Endodermal cell (in vitro differentiated cells): ENCODE measurements around the gene IGSF3. TPM values are rescaled to one million over a fixed set of nuclear protein-coding genes. Genes with fewer than 3 reads are reported as not detected.
"Not testable (repeated sequence)": the region's sequence is repeated elsewhere in the genome, so short reads cannot be mapped to it uniquely, and the experiment has no call there.

Experiments
- DNase-seq: peaks from one replicate; pipeline ENCODE4 v3.0.0-alpha.2; 2017
- H3K27ac ChIP-seq: 2 replicates; pipeline ENCODE4 v1.5.1; 2013; ENCODE audit warnings: mild to moderate bottlenecking, low read depth, low read length, moderate library complexity
- H3K27me3 ChIP-seq: 2 replicates; pipeline ENCODE4 v1.6.1; 2013; ENCODE audit warnings: mild to moderate bottlenecking, low read length, moderate library complexity; ENCODE audit not compliant: insufficient read depth, control insufficient read depth, poor library complexity, severe bottlenecking
- H3K36me3 ChIP-seq: 2 replicates; pipeline ENCODE4 v1.7.0; 2013; ENCODE audit warnings: mild to moderate bottlenecking, low read length, moderate library complexity; ENCODE audit not compliant: control insufficient read depth, insufficient read depth
- H3K4me1 ChIP-seq: one replicate; pipeline ENCODE4 v1.7.0; 2013; ENCODE audit warnings: low read length; ENCODE audit not compliant: control insufficient read depth, insufficient read depth
- H3K4me3 ChIP-seq: 2 replicates; pipeline ENCODE4 v1.5.1; 2013; ENCODE audit warnings: mild to moderate bottlenecking, low read length, moderate library complexity
- H3K9ac ChIP-seq: 2 replicates; pipeline ENCODE4 v1.6.1; 2013; ENCODE audit warnings: mild to moderate bottlenecking, low read length, moderate library complexity; ENCODE audit not compliant: poor library complexity, severe bottlenecking; ENCODE audit errors: extremely low read depth
- H3K9me3 ChIP-seq: 2 replicates; pipeline ENCODE4 v1.6.1; 2013; ENCODE audit warnings: mild to moderate bottlenecking, low read length, moderate library complexity; ENCODE audit not compliant: control insufficient read depth
- H3K27ac Mint-ChIP-seq: 2 replicates; pipeline ENCODE4 v1.8.0; 2020; ENCODE audit warnings: mixed read lengths
- H3K27me3 Mint-ChIP-seq: 2 replicates; pipeline ENCODE4 v1.8.0; 2021; ENCODE audit warnings: mild to moderate bottlenecking, mixed read lengths; ENCODE audit not compliant: insufficient read depth
- H3K36me3 Mint-ChIP-seq: 2 replicates; pipeline ENCODE4 v1.8.0; 2020; ENCODE audit warnings: low read depth, mixed read lengths
- H3K4me1 Mint-ChIP-seq: 2 replicates; pipeline ENCODE4 v1.8.0; 2020; ENCODE audit warnings: mixed read lengths
- H3K4me3 Mint-ChIP-seq: 2 replicates; pipeline ENCODE4 v1.8.0; 2020; ENCODE audit warnings: mild to moderate bottlenecking, moderate library complexity, mixed read lengths
- H3K9me3 Mint-ChIP-seq: 2 replicates; pipeline ENCODE4 v1.8.0; 2020; ENCODE audit warnings: mild to moderate bottlenecking, mixed read lengths
- WGBS, 2 experiments: methylation state at CpG; one replicate each; pipeline versions ENCODE4 v1.1.5 to v1.1.7; 2013; ENCODE audit warnings: missing lambda C conversion rate in 2 of 2, mixed read lengths in 1 of 2; ENCODE audit not compliant: insufficient coverage in 1 of 2, insufficient read length in 1 of 2; 5-methylcytosine and 5-hydroxymethylcytosine counted together
- total RNA-seq, 2 donors: library from RNA; stranded (reverse); fragmentation: NEBNext Ultra II Directional in 1 of 2; extraction: Animal tissue kit (Norgen Biotek cat#: 25700) in 1 of 2; gene quantifications; 2 replicates in 1 of 2; 3 replicates in 1 of 2; pipeline ENCODE4 v1.2.1, GENCODE V29; 2021
- TF ChIP-seq, protein P1 (sequence below): fragments of 200-600 bp; sonication (generic); conservative IDR thresholded peaks from 2 replicates; pipeline ENCODE4 v1.5.0; 2021; ENCODE audit warnings: antibody characterized with exemption, mild to moderate bottlenecking

Gene IGSF3
- total RNA-seq, 2 donors from 2014 or later: 35.0 to 36.7 TPM

DNA sequence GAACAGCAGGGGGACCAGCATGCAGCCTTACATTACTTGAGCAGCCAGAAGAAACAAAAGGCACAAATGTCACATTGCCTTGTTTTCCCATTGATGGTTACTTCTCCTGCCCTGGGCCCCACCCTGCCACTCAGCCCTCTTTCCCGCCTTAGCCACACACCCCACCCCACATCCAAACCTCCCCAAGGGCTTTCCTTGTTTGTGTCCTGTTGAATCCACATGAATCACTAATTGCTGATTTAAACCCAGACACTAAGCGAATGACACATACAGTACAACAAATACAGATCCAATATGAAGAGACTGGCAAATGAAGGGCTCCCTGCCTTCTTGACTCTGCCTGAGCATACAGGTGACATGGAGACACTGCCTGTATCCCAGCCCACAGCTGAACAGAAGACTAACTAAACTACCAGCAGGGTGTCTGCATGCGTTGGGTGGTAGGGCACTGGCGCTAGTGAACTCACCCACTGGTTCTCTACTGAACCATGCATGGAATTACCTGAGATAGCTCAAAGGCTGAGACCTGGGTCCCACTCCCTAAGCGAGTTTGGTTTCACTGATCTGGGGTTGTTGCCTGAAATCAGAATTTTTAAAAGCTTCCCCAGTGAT lies 3.1 kb downstream of the IGSF3 start:
- peaks cover 5% of the 10 kb centered on the region for H3K4me1 ChIP-seq
- no peak overlapping the region for H3K9ac ChIP-seq
- DNase-seq: no peak
- Mint-ChIP-seq H3K27ac (no peak overlapping the region), H3K4me3 (no peak overlapping the region), H3K4me1 (peaks cover 30% of the 10 kb centered on the region), H3K9me3 (peaks cover 2% of the 10 kb centered on the region), H3K36me3 (peaks cover 5% of the 10 kb centered on the region), H3K27me3 (peaks cover 10% of the 10 kb centered on the region)
- no peaks in the 10 kb centered on the region for H3K9me3 ChIP-seq
- peak overlapping the region; percentile 93 for H3K4me3 ChIP-seq
- WGBS, 2 experiments: 93 to 100% methylated on average over 4 to 5 of the region's 5 CpGs
- H3K36me3 ChIP-seq: no peaks in the 10 kb centered on the region
- no peak overlapping the region for H3K27ac ChIP-seq
- H3K27me3 ChIP-seq: peaks cover 10% of the 10 kb centered on the region
- TF ChIP-seq, protein P1, sequence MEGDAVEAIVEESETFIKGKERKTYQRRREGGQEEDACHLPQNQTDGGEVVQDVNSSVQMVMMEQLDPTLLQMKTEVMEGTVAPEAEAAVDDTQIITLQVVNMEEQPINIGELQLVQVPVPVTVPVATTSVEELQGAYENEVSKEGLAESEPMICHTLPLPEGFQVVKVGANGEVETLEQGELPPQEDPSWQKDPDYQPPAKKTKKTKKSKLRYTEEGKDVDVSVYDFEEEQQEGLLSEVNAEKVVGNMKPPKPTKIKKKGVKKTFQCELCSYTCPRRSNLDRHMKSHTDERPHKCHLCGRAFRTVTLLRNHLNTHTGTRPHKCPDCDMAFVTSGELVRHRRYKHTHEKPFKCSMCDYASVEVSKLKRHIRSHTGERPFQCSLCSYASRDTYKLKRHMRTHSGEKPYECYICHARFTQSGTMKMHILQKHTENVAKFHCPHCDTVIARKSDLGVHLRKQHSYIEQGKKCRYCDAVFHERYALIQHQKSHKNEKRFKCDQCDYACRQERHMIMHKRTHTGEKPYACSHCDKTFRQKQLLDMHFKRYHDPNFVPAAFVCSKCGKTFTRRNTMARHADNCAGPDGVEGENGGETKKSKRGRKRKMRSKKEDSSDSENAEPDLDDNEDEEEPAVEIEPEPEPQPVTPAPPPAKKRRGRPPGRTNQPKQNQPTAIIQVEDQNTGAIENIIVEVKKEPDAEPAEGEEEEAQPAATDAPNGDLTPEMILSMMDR: no peak

- no peak for DNase-seq
- H3K9me3 Mint-ChIP-seq: peaks cover 2% of the 10 kb centered on the region
- H3K4me1 Mint-ChIP-seq: peaks cover 30% of the 10 kb centered on the region
- TF ChIP-seq, protein P1: no peak
- Histone ChIP-seq H3K4me1 (peaks cover 5% of the 10 kb centered on the region), H3K36me3 (no peaks in the 10 kb centered on the region), H3K27ac (no peak overlapping the region), H3K27me3 (peaks cover 10% of the 10 kb centered on the region), H3K4me3 (no peak overlapping the region), H3K9ac (no peak overlapping the region), H3K9me3 (no peaks in the 10 kb centered on the region)
- H3K4me3 Mint-ChIP-seq: no peak overlapping the region
- H3K27me3 Mint-ChIP-seq: peaks cover 9% of the 10 kb centered on the region
- H3K27ac Mint-ChIP-seq: no peak overlapping the region
- 91 to 100% methylated on average over 2 of the region's 2 CpGs for WGBS, 2 experiments
- peaks cover 5% of the 10 kb centered on the region for H3K36me3 Mint-ChIP-seq
Measured at GRCh38 chr1:116663821-116664220, 3.7 kb downstream of the IGSF3 start.

DNA sequence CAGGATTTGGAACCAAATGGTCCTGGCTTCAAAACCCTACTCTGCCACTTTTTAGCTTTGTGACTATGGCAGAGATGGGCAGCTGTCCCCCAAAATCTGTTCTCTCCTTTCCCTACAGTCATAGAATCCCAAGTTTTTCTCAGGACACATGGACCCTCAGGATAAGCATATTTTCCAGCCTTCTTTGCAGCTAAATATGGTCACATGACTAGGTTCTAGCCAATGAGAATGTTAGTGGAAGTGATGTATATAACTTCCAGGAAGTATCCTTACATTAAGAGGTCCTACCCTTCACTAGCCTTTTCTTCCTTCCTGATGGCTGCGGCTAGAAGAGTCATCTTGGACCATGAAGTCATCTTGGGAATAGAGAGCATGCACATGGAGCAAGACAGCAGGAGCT lies 5.9 kb downstream of the IGSF3 start:
- no peak overlapping the region for H3K9ac ChIP-seq
- H3K36me3 Mint-ChIP-seq: peaks cover 14% of the 10 kb centered on the region
- peaks cover 5% of the 10 kb centered on the region for H3K27me3 Mint-ChIP-seq
- no peak overlapping the region for H3K27ac ChIP-seq
- no peaks in the 10 kb centered on the region for H3K27me3 ChIP-seq
- TF ChIP-seq, protein P1: no peak
- peaks cover 29% of the 10 kb centered on the region for H3K4me1 Mint-ChIP-seq
- WGBS, 2 experiments: 100% methylated on average over 1 of the region's 1 CpG
- H3K9me3 ChIP-seq: no peaks in the 10 kb centered on the region
- H3K4me3 ChIP-seq: no peak overlapping the region
- no peak overlapping the region for H3K4me3 Mint-ChIP-seq
- no peaks in the 10 kb centered on the region for H3K36me3 ChIP-seq
- H3K9me3 Mint-ChIP-seq: no peaks in the 10 kb centered on the region
- peaks cover 5% of the 10 kb centered on the region for H3K4me1 ChIP-seq
- DNase-seq: no peak
- no peak overlapping the region for H3K27ac Mint-ChIP-seq

DNA sequence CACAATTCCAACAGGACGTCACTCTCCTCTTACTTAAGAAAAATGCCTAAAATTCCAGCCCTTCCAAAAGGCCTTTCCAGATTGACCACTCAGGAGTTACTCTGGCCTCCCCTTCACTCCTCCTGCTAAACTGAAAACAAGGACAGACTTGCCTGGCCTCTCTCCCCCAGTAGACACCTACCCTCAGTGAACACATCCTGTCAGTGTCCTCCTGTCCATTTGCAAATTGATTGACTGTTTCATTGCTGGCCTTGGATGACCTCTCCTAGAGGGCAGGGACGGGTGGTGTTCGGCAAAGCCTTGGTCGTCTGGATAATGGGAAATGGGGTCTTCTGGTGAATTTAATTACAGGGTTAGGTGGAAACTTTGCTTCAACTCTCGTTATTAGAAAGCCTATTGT lies 8.9 kb downstream of the IGSF3 start:
- not testable (repeated sequence) for H3K9me3 Mint-ChIP-seq, H3K4me1 ChIP-seq, DNase-seq, H3K36me3 ChIP-seq, H3K27ac ChIP-seq, H3K4me3 Mint-ChIP-seq, H3K9me3 ChIP-seq, H3K27me3 ChIP-seq, H3K9ac ChIP-seq, H3K4me3 ChIP-seq, H3K27ac Mint-ChIP-seq, H3K27me3 Mint-ChIP-seq, H3K4me1 Mint-ChIP-seq, H3K36me3 Mint-ChIP-seq
- 90 to 92% methylated on average over 2 to 5 of the region's 5 CpGs for WGBS, 2 experiments

DNA sequence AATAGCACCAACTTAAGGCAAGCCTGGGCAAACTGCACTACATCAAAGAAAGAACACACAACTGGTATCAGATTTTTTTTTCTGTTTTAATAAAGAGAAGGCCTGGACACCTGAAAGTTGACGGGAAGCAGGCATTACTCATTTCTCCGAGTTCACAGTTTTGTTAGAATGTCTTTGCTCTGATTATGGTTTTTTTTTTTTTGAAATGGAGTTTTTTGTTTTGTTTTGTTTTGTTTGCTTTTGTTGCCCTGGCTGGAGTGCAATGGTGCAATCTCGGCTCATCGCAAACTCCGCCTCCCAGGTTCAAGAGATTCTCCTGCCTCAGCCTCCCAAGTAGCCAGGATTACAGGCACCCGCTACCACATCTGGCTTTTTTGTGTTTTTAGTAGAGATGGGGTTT lies 9.7 kb downstream of the IGSF3 start:
- 95 to 100% methylated on average over 2 to 6 of the region's 6 CpGs for WGBS, 2 experiments
- not testable (repeated sequence) for H3K9me3 Mint-ChIP-seq

More for the DNA sequence above, 9.7 kb downstream of the IGSF3 start:
- H3K4me3 ChIP-seq, H3K36me3 Mint-ChIP-seq, H3K27me3 Mint-ChIP-seq, H3K36me3 ChIP-seq, H3K9me3 ChIP-seq, H3K27me3 ChIP-seq, H3K9ac ChIP-seq, H3K4me3 Mint-ChIP-seq, H3K27ac Mint-ChIP-seq, DNase-seq, H3K27ac ChIP-seq, H3K4me1 ChIP-seq: not testable (repeated sequence)
- peaks cover 12% of the 10 kb centered on the region for H3K4me1 Mint-ChIP-seq
